HG03354 (cell line): ENCODE data around the gene PXYLP1.
A peak's percentile ranks its signal among the peaks of the same experiment; 100 is the strongest.
"Not testable (repeated sequence)": the region's sequence is repeated elsewhere in the genome, so short reads cannot be mapped to it uniquely, and the experiment has no call there.

ENCODE experiments used
- ATAC-seq: cut with Tn5 transposase; IDR thresholded peaks from one replicate; pipeline ENCODE4 v1.9.1; 2021; ENCODE audit warnings: mild to moderate bottlenecking; ENCODE audit not compliant: unreplicated experiment, poor library complexity, severe bottlenecking

PXYLP1 gene, protein sequence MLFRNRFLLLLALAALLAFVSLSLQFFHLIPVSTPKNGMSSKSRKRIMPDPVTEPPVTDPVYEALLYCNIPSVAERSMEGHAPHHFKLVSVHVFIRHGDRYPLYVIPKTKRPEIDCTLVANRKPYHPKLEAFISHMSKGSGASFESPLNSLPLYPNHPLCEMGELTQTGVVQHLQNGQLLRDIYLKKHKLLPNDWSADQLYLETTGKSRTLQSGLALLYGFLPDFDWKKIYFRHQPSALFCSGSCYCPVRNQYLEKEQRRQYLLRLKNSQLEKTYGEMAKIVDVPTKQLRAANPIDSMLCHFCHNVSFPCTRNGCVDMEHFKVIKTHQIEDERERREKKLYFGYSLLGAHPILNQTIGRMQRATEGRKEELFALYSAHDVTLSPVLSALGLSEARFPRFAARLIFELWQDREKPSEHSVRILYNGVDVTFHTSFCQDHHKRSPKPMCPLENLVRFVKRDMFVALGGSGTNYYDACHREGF

DNA sequence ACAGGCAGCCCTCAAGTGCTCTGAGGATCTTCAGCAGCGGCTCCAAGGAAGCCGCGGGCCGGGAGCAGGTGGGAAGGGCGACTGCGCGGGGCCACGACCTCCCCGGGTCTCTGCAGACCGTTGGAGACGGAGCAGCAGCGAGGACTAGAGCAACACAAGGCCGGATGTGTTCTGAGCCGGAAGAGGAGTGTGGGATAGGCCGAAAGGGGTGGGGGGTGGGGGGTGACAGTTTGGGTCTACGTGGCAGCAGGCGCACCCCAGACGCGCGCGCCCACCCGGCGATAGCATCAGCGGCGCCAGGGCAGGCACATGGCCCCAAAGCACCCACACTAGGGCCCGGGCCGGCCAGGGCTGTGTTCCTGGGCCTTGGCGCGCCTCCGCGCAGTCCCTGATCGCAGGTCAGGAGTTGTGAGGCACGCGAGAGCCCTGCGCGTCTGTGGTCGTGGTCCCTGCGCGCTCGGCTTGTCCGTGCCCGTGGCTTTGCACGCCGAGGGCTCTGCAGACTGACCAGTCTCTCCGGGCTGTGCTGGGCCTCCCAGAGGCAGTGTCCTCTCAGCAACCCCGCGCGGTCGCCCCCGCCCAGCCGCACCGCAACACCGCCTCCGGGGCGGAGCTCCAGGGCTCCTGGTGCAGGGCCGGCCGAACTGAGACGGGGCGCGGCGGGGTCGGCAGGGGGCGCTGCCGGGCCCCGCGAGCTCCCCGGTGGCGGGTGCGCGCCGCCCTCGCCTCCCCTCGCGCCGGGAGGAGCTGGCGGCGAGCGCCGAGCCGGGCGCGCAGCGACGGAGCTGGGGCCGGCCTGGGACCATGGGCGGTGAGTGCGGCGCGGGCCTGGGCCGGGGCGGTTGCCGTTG lies at the start of gene PXYLP1:
TSS of gene PXYLP1 (plus strand) at position 725 of the 851 bp plus-strand sequence. CDS start 28,351 bp downstream, outside the sequence.
- peak; percentile 94 for ATAC-seq

- no peak for ATAC-seq
Observed at GRCh38 chr3:141183606-141184005, 48.0 kb upstream of the PXYLP1 start.

- no peak for ATAC-seq
Observed at GRCh38 chr3:141184430-141184829, 47.2 kb upstream of the PXYLP1 start.

- no peak for ATAC-seq
Observed at GRCh38 chr3:141191097-141191749, 40.4 kb upstream of the PXYLP1 start.

DNA sequence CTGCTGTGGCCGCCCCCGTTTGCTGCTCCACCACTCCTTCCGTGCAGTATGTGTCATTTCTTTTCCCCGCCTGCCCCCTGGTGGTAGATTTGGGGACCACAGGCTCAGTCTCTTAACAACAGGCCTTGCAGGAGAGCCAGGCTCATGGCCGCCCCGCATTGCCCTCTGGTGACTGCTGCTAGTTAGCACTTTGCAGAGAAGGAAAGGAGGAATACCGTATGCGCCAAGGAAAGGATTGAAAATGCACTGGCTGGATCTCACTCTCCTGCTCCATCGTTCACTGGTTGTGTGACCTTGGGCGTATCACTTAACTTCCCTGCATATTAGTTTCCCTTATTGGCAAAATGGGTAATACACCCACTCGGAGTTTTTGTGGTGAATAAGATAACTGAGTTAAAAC lies 39.3 kb upstream of the PXYLP1 start:
- peak; percentile 100 for ATAC-seq

- ATAC-seq, result no peak
Observed at GRCh38 chr3:141193066-141193830, 38.4 kb upstream of the PXYLP1 start.

- no peak for ATAC-seq
Observed at GRCh38 chr3:141201122-141201521, 30.5 kb upstream of the PXYLP1 start.

- no peak for ATAC-seq
Observed at GRCh38 chr3:141202682-141203081, 28.9 kb upstream of the PXYLP1 start.

DNA sequence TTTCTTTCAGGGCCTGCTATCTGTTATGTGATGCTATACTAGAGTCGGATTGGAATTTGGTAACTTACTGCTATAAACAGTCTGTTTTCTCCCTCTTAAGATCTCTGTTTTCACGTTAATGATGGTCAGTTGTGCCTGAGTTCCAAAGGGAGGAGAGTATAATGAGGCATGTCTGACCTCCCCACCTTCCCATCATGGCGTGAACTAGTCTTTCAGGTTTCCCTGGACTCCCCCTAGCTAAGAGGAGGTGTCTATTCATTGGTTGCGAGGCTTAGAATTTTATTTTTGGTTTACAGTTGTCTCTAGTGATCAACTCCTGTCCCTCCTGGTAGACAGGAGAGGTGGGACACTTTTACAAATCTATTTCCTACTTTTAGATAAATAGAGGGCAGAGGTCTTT lies 27.8 kb upstream of the PXYLP1 start:
- no peak for ATAC-seq

GRCh38 chr3:141204343-141204742 lies 27.3 kb upstream of the PXYLP1 start:
- ATAC-seq, result no peak

DNA sequence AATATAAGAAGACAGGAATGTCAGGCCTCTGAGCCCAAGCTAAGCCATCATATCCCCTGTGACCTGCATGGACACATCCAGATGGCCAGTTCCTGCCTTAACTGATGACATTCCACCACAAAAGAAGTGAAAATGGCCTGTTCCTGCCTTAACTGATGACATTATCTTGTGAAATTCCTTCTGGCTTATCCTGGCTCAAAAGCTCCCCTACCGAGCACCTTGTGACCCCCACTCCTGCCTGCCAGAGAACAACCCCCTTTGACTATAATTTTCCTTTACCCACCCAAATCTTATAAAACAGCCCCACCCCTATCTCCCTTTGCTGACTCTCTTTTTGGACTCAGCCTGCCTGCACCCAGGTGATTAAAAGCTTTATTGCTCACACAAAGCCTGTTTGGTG lies 20.3 kb upstream of the PXYLP1 start:
- ATAC-seq, result not testable (repeated sequence)

- ATAC-seq, result no peak
Observed at GRCh38 chr3:141212101-141212500, 19.5 kb upstream of the PXYLP1 start.

GRCh38 chr3:141212555-141212954 lies 19.1 kb upstream of the PXYLP1 start:
- no peak for ATAC-seq

DNA sequence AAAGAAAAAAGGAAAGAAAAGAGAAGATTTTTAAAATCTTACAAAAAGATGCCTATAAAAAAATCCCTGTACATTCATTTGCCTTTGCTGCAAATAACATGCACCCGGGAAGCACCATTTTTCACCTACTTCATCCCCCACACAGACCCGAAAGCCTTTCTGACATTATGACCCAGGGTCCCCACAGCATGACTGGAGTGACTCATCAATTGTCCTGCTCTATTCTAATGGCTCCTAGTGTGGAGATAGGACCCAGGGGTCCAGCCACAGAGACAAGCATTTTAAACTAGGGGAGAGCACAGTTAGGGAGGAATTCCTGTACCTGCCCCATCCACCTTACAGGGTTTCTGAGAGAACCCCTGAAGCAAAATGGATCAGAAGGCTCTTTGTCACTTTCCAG lies 14.7 kb upstream of the PXYLP1 start:
- ATAC-seq, result no peak

- no peak for ATAC-seq
Observed at GRCh38 chr3:141217389-141217788, 14.2 kb upstream of the PXYLP1 start.

- ATAC-seq, result no peak
Observed at GRCh38 chr3:141218162-141218835, 13.3 kb upstream of the PXYLP1 start.

- no peak for ATAC-seq
Observed at GRCh38 chr3:141218926-141219325, 12.7 kb upstream of the PXYLP1 start.

DNA sequence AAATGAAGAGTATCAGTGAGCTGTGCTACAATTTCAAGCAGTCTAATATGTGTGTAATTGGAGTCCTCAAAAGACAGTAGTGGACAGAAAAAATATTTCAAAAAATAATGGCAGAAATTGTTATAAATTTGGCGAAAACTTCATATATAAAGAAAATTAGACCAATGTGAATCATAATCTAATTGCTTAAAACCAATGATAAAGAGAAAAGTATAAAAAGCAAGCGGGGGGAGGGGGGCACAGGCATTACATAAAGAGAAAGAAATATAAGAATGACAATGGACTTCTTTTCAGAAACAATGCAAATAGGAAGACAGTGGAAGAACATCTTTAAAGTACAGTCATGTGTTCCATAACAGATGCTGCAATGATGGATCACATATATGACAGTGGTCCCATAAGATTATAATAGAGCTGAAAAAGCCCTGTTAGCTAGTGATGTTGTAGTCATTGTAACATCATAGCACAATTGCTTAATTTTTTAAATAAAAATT lies 7.9 kb upstream of the PXYLP1 start:
- no peak for ATAC-seq

DNA sequence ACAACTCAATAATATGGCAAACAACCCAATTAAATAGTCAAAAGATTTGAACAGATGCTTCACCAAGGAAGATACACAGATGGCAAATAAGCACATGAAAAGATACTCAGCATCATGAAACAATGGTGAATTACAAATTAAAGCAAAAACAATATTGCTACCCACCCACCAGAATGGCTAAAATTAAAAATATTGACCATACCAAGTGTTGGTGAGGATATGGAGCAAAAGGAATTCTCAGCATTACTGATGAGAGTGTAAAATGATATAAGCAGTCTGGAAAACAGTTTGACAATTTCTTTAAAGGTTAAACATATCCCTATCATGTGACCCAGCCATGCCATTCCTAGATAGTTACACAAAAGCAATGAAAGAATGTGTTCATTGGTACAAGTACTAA lies 5.7 kb upstream of the PXYLP1 start:
- ATAC-seq, result no peak
